HG03439 (cell line): ENCODE results near the gene DAB2IP.
"Not testable (repeated sequence)": the region's sequence is repeated elsewhere in the genome, so short reads cannot be mapped to it uniquely, and the experiment has no call there.

Experiments used
- ATAC-seq: cut with Tn5 transposase; IDR thresholded peaks from one replicate; pipeline ENCODE4 v1.9.1; 2021; ENCODE audit warnings: mild to moderate bottlenecking, moderate library complexity; ENCODE audit not compliant: unreplicated experiment

DAB2IP gene

GRCh38 chr9:121785673-121786542 is 134.5 kb downstream of the DAB2IP start:
- no peak for ATAC-seq

DNA sequence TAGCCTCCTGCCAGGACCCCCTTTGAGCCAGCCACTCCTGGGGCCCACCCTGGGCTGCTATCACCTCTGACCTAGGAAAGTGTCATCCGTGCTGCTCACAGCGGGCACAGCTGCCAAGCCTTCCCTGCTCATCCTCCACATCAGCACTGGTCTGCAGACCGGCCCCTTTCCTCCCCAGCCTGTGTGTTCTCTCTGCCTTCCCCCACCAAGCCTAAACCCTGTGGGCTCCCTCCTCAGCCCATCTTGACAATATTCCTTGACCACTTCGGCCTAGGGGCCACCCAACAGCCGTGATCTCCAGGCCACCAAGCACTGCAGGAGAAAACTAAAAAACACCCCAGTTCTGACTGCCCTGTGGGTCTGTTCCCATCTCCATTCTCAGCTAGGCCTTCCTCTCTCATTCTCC is 135.1 kb downstream of the DAB2IP start:
- ATAC-seq: no peak

DNA sequence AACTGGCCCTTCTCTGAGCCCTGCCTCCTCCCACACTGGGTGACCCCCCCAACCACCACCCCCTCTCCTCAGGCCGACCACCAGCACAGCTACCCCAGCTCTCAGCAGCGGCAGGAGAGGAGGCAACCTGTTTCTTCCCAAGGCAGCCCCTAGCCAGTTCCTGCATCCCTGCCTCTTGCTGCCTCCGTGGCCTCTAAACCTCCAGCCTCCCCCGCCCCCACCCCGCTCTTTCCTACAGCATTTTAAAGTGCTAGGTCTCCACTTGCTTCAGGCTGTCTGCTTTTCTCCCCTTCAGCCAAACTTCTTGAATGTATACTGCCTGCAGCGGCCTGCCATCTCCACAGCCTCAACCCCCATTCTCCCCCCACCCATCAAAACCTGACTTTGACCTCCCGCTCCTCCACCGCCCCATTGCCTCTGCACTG is 135.6 kb downstream of the DAB2IP start:
- no peak for ATAC-seq

DNA sequence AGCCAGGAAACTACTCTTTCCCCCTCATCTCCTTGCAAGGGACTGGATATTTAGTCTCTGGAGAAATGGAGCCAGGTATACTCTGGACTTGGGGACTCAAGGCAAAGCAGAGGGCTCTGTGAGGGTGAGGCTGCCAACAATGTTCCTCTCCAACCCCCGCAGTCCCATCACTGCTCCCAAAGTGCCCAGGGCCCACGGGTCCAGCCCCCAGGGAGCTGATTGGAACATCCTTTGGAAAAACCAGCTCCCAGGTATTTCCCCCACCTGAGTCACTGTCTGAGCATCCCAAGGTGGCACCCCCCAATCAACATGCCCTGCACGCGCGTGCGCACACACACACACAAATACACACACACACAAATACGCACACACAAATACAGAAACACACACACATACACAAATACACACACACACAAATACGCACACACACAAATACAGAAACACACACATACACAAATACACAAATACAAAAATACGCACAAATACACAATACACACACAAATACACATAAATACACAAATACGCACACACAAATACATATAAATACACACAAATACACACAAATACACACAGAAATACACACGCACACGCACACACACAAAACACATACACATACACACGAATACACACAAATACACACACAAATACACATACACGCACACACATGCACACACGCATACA is 137.4 kb downstream of the DAB2IP start:
- ATAC-seq: no peak

- ATAC-seq: no peak
These were observed 139.4 kb downstream of the DAB2IP start for GRCh38 chr9:121790841-121791240.

DNA sequence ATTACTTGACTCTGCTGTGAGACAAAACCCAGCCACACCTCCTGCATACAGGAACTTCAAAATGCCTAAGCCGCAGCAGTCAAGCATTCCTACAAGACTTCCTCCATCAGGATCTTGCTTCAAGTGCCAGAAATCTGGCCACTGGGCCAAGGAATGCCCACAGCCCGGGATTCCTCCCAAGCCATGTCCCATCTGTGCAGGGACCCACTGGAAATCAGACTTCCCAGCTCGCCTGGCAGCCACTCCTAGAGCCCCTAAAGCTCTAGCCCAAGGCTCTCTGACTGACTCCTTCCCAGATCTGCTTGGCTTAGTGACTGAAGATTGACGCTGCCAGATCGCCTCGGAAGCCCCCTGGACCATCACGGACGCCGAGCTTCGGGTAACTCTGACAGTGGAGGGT is 141.0 kb downstream of the DAB2IP start:
- ATAC-seq: not testable (repeated sequence)

- not testable (repeated sequence) for ATAC-seq
These were observed 142.9 kb downstream of the DAB2IP start for GRCh38 chr9:121794334-121794733.

DNA sequence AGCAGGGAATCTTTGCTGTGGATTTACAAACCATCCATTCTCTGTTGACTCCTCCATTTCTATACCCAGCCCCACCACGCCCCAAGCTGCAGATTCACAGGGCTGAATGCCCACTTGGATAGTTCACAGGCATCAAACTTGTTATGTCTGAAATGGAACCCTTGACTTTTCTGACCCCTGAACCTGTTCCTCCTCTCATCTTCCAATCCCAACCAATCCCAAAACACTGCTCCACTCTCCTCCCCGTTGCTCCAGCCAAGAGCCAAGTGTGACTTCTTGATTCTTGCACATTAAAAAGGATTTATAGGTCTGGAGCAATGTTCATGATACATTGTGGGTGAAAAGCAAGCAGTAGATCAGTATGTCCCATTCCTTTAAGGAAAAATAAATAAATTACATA is 145.6 kb downstream of the DAB2IP start:
- ATAC-seq: no peak

- ATAC-seq: no peak
These were observed 147.5 kb downstream of the DAB2IP start for GRCh38 chr9:121798941-121799340.

DNA sequence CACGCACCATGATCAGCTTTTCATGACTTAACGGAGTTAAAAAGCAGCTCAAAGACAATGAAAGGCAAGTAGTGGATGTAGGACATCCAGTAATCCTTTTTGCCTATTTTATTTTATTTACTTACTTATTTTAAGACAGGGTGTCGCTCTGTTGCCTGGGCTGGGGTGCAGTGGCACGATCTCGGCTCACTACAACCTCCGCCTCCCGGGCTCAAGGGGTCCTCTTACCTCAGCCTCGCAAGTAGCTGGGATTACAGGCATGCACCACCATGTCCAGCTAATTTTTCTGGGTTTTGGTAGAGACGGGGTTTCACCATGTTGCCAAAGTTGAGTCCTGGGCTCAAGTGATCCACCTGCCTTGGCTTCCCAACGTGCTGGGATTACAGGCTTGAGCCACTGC is 148.9 kb downstream of the DAB2IP start:
- no peak for ATAC-seq

GRCh38 chr9:121801579-121801978 is 150.1 kb downstream of the DAB2IP start:
- ATAC-seq: no peak

DNA sequence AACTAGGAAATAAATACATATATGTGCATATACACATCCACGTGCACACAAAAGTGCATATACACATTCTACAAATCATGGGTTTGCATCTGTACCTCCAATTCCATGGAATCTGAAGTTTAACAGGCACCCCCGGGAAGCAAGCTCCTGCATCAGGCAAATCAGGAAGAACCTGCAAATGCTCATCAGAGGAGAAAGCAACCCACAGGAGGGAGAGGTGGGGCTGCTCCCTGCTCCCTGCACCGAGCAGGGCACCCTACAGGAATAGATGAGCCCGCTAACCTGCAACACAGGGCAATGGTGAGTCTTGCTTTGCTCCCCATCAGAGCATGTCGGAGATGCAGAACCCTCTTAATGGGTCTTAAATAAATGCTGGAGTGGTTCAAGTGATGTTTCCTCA is 151.3 kb downstream of the DAB2IP start:
- ATAC-seq: no peak

DNA sequence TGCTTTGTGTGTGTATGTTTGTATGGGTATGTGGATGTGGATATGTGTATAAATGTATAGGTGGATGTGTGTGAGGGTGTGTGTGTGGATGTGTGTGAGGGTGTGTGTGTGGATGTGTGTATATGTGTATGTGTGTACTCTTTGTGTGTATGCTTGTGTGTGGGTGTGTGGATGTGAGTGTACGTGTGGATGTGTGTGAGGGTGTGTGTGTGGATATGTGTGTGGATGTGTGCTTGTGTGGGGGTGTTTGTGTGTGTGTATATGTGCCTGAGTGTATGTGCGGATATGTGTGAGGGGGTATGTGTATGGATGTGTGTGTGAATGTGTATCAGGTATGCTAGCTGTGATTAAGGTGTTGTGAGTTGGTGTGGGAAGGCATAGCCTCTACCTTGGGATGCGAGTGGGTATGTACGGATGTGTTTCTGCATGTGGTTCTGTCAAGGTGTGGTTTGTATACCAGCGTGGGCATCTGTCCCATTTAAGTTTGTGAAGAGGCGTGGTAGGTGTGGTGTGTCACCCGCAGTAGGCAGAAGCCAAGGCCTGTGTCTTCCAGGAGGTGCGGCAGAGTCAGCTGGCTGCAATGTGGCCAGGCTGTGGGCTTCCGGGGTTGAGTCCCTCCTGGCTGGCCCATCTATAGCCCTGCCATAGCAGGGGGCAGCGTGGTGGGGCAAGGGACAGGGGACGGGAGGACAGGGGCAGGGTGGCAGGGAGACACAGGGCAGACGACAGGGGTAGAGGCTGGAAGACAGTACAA is 155.8 kb downstream of the DAB2IP start:
- no peak for ATAC-seq

DNA sequence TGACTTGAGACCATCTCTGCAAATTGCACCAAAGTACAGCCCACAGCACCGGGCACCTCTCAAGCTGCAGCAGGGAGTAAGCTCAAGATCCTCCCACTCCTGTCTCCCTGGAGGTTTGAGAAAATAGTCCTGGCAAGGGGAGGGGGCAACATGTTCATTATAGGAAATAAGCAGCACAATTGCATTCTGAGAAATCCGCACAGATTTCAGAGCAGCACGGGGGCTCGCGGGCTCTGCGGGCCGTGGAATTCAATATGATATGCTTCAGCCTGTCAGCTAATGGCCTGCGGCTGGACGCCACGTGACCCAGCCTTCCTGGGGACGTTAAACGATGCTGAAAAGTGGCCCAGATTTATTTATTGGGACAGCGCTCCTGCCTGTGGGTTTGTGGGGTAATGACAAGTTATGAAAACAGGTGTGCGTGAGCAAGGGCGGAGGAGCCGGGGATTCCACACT is 156.4 kb downstream of the DAB2IP start:
- no peak for ATAC-seq

DNA sequence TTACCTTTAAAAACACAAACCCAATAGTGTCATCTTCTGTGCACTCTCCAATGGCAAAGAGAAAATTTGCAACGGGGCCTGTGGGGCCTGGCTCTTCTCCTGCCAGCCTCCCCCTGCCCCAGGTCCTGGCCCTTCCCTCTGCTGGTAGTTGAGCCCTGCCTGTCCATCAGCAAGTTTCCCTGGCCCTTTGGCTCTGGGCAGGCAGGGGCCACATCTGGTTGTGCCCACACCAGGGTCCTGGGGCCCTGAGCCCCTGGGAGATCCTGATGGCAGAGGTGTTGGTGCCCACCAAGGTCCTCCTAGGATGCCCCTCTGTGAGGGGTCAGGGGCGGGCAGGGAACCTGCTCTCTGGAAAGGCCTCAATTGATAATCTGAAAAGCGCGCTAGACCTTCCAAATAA is 157.3 kb downstream of the DAB2IP start:
- no peak for ATAC-seq

DNA sequence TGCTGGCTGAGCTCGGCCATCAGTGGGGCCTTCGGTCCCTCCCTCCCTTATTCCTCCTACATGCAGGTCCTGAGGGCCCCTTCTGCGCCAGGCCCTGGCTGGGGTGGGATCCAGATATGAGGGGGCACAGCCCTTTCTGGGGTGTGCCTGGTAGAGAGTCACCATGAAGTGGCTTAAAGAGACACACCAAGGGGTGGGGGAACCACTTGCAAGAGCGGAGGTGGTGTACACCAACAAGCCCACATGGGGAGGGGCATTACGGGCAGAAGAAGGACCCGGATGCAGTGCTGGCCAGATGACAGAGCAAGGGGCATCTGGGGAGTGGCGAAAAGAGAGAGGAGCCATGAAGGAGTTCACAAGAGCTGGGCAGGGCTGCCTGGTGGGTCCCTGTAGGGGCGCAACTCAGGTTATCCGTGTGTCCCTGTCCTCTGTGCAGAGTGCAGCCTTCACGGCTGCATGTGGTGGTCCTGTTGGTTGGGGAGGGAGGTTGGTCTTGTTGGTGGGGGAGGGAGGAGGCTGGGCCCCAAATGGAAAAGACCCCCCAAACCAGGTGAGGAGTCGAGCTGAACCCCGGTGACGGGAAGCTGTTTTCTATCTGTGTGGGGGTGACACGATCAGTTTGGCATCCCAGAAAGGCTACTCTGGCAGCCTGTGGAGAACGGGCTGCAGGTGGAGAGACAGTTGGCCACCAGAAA is 158.1 kb downstream of the DAB2IP start:
- ATAC-seq: no peak

DNA sequence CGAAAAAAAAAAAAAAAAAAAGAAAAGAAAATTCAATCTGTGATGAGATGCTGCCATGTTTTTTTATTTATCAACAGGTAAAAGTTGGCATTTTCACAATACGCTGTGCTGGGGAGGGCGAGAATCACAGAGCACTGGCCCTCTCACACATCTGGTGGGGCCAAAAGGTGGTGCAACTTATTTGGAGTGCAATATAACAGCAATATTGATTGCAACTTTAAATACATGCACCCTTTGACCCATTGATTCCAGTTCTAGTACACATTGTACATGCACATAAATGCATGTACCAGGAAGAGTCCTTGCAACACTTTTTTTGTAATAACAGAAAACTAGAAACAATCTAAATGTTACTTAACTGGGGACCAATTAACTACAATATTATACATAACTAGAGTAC is 159.1 kb downstream of the DAB2IP start:
- ATAC-seq: no peak

DNA sequence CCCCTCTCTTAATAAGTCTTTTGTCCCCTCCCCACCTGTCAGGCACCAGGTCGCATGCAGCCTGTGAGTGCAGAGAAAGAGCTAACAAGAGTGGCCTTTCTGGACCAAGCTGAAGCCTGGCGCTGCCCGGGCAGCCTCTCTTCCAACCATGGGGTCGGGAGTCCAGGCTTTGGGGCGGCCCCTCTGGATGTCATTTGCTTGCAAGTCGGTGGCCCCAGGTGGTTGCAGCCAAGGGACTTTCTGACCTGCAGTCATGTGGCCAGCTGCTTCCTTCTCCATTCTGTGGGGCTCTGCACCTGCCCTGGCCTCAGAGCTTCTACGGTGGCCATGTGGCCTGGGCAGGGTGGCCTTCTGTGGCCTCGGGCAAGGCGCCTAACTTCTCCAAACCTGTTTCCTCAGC is 159.7 kb downstream of the DAB2IP start:
- ATAC-seq: no peak

- ATAC-seq: no peak
These were observed 160.3 kb downstream of the DAB2IP start for GRCh38 chr9:121811751-121812150.

- no peak for ATAC-seq
These were observed 160.8 kb downstream of the DAB2IP start for GRCh38 chr9:121812159-121812735.
